ENCODE data around the gene LRP8.

DNA sequence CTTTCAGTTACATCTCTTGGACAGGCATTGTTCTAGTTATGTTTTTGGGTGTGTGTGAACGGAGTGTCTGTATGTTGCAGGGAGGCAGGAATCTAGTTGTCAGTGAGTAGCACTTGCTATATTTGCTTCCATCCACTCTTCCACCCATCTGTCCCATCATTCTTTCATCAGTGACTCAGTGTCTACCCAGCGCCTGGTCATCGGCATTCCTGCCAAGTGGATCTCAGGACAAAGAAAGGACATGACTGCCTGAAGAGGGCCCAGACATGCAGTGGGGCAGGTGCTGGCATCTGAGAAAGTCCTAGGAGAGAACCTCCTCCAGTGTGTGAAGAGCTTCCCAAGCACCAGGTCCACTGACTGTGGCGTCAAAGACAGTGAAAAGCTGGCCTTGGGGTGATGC is 62.3 kb downstream of the LRP8 start:
- TF ChIP-seq, protein P1, sequence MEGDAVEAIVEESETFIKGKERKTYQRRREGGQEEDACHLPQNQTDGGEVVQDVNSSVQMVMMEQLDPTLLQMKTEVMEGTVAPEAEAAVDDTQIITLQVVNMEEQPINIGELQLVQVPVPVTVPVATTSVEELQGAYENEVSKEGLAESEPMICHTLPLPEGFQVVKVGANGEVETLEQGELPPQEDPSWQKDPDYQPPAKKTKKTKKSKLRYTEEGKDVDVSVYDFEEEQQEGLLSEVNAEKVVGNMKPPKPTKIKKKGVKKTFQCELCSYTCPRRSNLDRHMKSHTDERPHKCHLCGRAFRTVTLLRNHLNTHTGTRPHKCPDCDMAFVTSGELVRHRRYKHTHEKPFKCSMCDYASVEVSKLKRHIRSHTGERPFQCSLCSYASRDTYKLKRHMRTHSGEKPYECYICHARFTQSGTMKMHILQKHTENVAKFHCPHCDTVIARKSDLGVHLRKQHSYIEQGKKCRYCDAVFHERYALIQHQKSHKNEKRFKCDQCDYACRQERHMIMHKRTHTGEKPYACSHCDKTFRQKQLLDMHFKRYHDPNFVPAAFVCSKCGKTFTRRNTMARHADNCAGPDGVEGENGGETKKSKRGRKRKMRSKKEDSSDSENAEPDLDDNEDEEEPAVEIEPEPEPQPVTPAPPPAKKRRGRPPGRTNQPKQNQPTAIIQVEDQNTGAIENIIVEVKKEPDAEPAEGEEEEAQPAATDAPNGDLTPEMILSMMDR (IDR thresholded peaks at IDR 0.05; ENCODE audit: low read depth, low read length, missing input control): no peak
- TF ChIP-seq SP1 (IDR thresholded peaks at IDR 0.05) (no peak), REST (IDR thresholded peaks at IDR 0.05) (no peak), TAF1 (conservative IDR thresholded peaks at IDR 0.05) (no peak), YY1 (IDR thresholded peaks at IDR 0.05) (no peak), EGR1 (IDR thresholded peaks at IDR 0.05; ENCODE audit: low read depth in 2 of 2) (no peak), RXRA (IDR thresholded peaks at IDR 0.05) (no peak), JUND (IDR thresholded peaks at IDR 0.05) (no peak), HNF4A (conservative IDR thresholded peaks at IDR 0.05) (no peak), RAD21 (IDR thresholded peaks at IDR 0.05) (no peak)
- TF ChIP-seq, protein P2, sequence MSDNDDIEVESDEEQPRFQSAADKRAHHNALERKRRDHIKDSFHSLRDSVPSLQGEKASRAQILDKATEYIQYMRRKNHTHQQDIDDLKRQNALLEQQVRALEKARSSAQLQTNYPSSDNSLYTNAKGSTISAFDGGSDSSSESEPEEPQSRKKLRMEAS (IDR thresholded peaks at IDR 0.05): no peak
